Stimulated activated naive CD8-positive, alpha-beta T cell treated with anti-CD3 and anti-CD28 coated beads, Interleukin-15, Interleukin-2, amounts not matched to agents 100 U/mL and 50 U/mL, for 24 hours (primary cell): ENCODE measurements around the gene AMOTL1.
"Not testable (repeated sequence)": the region's sequence is repeated elsewhere in the genome, so short reads cannot be mapped to it uniquely, and the experiment has no call there.

Experiments used
- ATAC-seq: fragments of 150-1000 bp; cut with Tn5 transposase; one replicate; pipeline ENCODE4 v1.10.0; 2021
- DNase-seq: peaks from one replicate; pipeline ENCODE4 v3.0.0; 2021

Gene AMOTL1

DNA sequence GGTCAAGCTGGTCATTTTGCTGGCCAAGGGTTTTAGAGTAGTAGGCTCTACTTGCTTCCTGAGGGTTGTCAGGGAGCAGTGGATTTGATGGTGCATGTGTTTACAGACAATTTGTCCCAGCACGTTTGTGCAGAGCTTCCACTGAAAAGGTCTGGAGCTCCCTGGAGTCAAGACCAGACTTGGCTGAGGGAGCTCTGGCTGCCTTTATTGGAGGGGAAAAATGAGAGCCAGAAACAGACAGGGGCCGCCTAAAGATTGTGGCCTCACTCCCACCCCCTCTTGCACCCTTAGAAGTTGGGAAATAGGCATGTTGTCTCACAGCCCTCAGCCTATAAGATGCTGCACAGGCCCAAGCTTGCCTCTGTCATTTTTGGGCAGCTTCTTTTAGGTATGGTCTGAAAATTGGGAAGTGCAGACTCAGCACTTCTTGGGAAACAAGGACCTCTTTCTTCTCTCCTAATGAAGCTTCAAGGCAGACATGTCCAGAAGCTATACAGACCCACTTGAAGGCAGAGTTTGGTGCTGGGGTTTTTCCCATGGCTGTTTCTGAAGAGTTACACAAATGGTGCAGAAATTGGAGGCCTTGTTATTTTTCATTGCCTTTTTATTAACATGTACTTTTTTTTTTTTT lies 55.1 kb downstream of the AMOTL1 start:
- DNase-seq, result no peak
- ATAC-seq, result no peak

DNA sequence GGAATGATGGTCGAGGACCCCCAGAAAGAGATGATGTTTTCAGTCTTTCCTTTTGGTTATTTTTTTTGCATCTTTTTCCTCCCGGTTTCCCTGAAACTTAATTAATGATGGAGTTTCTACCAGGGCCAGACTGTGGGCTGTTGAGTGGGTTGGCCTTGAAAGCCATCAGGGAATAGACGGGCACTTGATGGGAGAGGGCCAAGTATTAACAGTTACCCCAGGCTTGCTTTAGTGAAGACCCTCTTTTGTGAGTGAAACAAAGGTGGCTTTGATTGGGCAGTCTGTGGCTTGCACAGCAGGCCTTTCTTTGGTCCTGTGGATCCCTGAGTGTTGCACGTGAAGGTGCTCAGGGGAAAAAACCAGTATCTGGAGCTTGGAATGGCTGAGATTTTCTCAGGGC lies 56.9 kb downstream of the AMOTL1 start:
- no peak for ATAC-seq
- DNase-seq, result no peak

GRCh38 chr11:94825481-94825880 lies 57.3 kb downstream of the AMOTL1 start:
- ATAC-seq (no peak), DNase-seq (no peak)

DNA sequence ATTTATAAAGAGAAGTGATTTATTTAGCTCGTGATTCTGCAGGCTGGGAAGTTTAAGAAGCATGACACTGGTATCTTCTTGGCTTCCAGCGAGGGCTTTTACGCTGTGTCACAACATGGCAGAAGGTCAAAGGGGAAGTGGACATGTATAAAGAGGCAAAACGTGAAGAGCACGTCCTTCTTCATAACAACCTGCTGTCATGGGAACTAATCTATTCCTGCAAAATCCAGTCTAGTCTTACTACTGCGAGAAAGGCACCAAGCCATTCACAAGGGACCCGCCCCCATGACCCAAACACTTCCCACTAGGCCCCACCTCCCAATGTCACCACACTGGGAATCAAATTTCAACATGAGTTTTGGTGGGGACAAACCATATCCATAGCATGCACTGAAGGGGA lies 58.3 kb downstream of the AMOTL1 start:
- DNase-seq (no peak), ATAC-seq (no peak)

DNA sequence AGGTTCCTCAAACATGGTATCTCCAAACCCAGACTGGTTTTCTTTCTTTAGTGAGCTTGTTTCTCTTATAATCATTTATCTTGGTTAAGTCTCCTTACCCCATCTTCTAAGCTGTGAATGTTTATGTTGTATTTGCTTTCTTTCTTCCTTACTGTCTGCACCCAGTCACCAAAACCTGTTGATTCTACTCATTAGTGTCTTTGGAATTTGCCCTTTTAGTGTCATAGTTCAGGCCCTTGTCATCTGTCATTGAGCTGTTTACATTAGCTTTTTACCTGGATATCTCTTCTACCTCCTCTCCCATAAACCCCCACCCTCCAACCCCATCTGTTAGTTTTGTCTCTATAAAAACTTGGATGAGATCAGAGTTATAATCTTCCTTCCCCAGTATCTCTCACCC lies 59.9 kb downstream of the AMOTL1 start:
- no peak for DNase-seq
- no peak for ATAC-seq

DNA sequence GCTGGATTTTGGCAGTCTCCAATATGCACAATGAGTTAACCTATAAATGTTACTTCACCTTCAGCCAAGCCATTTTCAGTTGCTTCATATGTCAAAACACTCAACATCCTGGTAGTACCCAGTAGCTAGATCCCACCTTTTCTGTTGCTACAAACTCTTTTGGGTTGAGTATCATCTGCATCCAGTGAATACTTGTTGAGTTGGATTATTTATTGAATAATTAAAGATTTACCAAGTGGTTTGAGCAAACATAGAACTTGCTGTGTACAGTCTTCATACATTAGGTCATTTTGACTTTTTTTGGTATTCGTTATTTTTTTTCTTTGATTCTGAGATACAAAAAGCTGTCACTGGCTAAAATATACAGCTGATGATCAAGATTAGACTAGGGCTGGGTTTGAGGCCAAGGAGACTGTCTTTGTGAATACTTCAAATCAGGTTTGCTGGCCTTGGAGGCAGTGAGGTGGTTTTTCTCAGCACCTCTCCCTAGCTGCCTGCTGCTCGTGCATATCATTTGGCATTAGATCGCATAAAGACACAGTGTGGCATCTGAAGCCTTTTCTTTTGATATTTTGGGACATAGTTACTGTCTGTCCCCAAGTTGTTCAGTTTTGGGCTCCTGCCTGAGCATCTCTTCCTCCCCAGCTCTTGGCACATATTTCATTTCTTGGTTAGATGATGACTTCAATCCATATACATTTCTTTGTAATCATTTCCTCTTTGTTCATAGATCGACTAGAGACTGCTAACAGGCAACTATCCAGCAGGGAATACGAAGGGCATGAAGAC lies 62.8 kb downstream of the AMOTL1 start:
- DNase-seq (no peak), ATAC-seq (no peak)

- no peak for DNase-seq
- no peak for ATAC-seq
Observed at GRCh38 chr11:94831529-94831928, 63.4 kb downstream of the AMOTL1 start.

- ATAC-seq (no peak), DNase-seq (no peak)
Observed at GRCh38 chr11:94832604-94833235, 64.6 kb downstream of the AMOTL1 start.

- DNase-seq, result no peak
- ATAC-seq, result no peak
Observed at GRCh38 chr11:94834911-94835593, 66.9 kb downstream of the AMOTL1 start.

DNA sequence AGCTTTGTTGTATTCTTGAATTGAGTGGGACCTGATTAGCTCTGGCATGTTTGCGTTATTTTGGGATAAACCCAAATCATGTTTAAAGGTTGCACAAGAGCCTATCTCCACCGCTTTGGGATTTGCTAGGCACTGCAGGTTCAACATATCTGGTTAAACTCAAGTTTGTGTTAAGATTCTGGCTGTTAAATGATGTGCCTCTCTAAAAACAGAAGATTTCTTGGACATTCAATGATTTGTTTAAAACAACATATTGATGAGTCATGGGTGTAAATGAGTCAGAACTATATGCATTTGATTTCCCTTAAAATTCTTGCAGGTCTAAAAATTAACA lies 67.4 kb downstream of the AMOTL1 start:
- ATAC-seq (no peak), DNase-seq (no peak)

DNA sequence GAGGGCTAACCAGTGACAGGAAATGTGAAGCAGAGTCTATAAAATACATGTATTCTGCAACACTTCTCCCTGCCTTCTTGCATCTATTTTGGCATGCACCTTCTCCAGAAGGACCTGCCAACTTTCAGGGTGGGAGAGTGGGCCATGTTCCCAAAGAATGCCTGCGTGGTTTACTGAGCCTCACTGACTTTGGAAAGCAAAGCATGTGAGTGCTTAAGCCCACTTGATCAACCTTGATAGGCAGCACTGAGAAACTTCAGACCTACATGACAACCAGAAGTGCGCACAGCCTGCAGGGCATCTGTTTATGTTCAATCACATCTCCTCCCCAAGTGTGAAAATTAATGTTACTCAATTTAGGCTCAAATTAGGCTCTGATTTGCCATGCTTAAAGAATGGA lies 69.2 kb downstream of the AMOTL1 start:
- DNase-seq (no peak), ATAC-seq (no peak)

GRCh38 chr11:94838027-94838731 lies 70.0 kb downstream of the AMOTL1 start:
- ATAC-seq, result no peak
- DNase-seq, result no peak

GRCh38 chr11:94840209-94840608 lies 72.1 kb downstream of the AMOTL1 start:
- no peak for ATAC-seq
- no peak for DNase-seq

DNA sequence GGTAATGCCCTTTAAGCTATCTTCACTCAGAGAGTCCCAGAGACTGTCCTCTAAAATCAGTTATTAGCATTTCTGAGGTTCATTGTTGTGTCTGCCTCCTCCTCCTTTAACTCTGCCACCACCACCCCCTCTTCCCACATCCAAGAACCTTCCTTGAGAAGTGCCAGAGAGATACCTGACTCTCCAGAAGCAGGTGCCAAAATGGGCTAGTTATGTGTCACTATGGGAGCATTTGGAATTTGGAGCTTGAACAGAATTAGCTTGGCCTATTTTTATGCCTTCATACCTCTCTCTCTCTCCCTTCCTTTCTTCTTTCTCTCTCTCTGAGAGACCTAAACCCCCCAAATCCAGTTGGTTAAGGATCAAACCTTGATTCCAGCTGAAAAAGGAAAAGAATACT lies 75.9 kb downstream of the AMOTL1 start:
- DNase-seq, result no peak
- no peak for ATAC-seq

DNA sequence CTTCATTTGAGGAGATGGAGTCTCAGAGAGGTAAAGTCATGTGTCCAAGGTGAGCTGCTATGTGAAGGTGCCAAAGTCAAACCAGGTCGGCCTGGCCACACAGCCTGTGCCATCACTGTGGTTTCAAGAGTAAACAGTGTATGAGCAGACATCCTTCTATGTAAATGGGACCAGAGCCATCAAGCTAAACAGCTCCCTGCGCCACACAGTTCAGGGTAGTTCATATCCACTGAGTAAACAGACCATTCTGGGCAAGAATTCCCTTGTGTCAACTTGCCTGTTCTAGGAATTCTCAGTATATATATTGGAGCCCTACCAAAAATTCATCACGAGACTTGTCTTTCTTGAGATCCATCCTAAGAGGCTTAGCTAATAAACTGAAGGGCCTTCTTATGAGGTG lies 77.5 kb downstream of the AMOTL1 start:
- ATAC-seq (no peak), DNase-seq (no peak)

DNA sequence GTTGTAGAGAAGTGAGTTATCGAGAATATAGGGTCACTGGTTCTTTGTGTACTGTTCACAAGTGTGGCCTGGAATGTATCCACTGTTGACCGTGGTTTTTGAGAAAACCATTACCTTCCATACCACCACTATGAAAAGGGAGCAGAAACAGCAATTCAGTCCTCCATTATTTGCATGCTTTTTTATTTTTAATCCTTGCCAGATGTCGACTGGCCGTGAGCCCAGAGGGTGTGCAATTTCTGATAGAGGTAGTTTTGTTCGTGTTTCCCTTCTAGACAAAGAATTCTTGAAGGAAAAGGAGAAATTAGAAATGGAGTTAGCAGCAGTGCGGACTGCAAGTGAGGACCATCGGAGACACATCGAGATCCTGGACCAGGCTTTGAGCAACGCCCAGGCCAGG lies 81.7 kb downstream of the AMOTL1 start:
- ATAC-seq, result no peak
- DNase-seq, result no peak

GRCh38 chr11:94851864-94852636 lies 83.9 kb downstream of the AMOTL1 start:
- DNase-seq, result no peak
- ATAC-seq, result no peak

GRCh38 chr11:94853288-94853687 lies 85.1 kb downstream of the AMOTL1 start:
- DNase-seq, ATAC-seq: not testable (repeated sequence)

- ATAC-seq (peak; percentile 19), DNase-seq (no peak)
Observed at GRCh38 chr11:94853836-94854235, 85.7 kb downstream of the AMOTL1 start.

GRCh38 chr11:94854770-94855633 lies 86.8 kb downstream of the AMOTL1 start:
- ATAC-seq (no peak), DNase-seq (no peak)

DNA sequence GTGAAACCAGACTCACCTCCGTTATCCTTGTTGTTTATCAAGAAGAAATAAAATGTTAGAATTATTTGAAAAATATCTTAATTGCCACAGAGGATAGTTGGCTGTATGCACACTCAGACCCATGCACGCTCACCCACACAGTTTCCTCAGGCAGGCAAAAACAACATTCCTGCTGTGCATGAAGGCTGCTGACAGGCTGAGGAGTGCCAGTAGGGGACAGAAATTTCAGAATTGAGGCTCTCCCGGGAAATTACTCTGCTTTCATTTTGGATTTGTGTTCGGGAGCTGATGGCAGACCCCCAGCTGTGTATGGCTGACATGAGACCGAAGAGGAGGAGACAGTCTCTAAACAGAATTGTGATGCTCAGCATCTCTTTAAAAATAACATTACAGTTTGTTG lies 87.5 kb downstream of the AMOTL1 start:
- ATAC-seq, result no peak
- no peak for DNase-seq
